Measurements from ENCODE around the gene LRTM2.

LRTM2 gene

DNA sequence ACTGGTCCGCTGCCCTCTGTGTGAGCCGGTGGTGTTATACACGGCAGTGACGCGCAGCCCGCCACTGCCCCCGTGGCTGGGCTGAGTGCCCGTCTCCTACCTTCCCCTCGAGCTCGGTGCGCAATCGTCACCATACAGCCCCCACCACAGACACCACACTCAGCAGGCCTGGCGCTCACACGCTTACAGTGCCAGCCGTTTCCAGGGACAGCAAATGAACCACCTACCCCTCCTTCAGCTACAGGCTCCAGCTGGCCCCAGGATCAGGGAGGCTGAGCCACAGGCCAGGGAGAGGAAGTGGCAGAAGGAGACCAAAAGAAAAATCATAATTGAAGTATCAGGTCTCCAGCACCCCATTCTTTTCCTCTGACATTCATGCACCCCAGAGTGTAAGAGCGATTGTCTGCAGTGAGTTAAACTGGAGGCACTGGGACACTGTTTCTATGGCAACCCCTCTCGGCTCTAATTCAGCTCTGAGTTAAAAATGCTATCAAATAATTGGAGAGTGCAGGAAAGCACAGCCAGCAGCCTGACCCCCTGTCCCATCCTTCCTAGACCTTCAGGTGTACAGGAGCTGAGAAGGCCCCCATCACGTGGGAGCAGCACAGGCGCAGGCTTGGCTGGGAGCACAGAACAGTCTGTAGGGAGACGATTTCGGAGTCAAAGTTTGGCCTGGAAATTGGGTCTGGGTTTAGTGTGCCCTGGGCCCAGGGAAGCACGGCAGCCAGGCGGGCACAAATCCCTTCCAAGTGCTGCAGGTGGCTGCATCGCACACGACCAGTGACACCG lies 18.0 kb downstream of the LRTM2 start:
- no peak for TF ChIP-seq FOXP2 (optimal IDR thresholded peaks at IDR 0.05; ENCODE audit: borderline replicate concordance, extremely low read depth, extremely low read length, insufficient read depth)
- TF ChIP-seq SIN3A (IDR thresholded peaks at IDR 0.05; ENCODE audit: borderline replicate concordance, insufficient read depth, low read length) = no peak
- no peak for TF ChIP-seq POLR2AphosphoS5 (IDR thresholded peaks at IDR 0.05; ENCODE audit: low read depth, low read length)
- TF ChIP-seq, protein P1, sequence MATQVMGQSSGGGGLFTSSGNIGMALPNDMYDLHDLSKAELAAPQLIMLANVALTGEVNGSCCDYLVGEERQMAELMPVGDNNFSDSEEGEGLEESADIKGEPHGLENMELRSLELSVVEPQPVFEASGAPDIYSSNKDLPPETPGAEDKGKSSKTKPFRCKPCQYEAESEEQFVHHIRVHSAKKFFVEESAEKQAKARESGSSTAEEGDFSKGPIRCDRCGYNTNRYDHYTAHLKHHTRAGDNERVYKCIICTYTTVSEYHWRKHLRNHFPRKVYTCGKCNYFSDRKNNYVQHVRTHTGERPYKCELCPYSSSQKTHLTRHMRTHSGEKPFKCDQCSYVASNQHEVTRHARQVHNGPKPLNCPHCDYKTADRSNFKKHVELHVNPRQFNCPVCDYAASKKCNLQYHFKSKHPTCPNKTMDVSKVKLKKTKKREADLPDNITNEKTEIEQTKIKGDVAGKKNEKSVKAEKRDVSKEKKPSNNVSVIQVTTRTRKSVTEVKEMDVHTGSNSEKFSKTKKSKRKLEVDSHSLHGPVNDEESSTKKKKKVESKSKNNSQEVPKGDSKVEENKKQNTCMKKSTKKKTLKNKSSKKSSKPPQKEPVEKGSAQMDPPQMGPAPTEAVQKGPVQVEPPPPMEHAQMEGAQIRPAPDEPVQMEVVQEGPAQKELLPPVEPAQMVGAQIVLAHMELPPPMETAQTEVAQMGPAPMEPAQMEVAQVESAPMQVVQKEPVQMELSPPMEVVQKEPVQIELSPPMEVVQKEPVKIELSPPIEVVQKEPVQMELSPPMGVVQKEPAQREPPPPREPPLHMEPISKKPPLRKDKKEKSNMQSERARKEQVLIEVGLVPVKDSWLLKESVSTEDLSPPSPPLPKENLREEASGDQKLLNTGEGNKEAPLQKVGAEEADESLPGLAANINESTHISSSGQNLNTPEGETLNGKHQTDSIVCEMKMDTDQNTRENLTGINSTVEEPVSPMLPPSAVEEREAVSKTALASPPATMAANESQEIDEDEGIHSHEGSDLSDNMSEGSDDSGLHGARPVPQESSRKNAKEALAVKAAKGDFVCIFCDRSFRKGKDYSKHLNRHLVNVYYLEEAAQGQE (IDR thresholded peaks at IDR 0.05; ENCODE audit: insufficient read depth in 1 of 2, low read depth in 2 of 2, low read length in 2 of 2) = no peak
- no peak for TF ChIP-seq TAF1 (IDR thresholded peaks at IDR 0.05; ENCODE audit: borderline replicate concordance, insufficient read depth, low read length)

DNA sequence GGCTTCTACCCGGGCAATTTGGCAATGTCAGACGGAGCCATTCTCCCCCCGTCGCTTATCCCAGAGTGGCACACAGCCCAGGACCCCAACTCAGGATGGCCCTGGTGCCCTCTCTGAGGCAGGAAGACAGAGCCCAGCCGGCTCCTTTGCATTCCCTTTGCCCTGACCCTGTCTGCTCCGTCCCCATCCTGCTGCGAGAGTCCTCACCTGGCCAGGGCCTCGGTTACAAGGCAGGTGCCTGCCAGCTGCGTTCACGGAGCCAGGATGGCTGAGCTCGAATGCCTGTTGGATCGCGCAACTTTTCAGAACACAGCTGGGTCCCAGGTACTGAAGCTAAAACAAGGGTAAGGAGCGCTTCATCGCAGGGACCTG lies 18.6 kb downstream of the LRTM2 start:
- no peak for TF ChIP-seq FOXP2 (optimal IDR thresholded peaks at IDR 0.05; ENCODE audit: borderline replicate concordance, extremely low read depth, extremely low read length, insufficient read depth)
- TF ChIP-seq SIN3A (IDR thresholded peaks at IDR 0.05; ENCODE audit: borderline replicate concordance, insufficient read depth, low read length) = no peak
- no peak for TF ChIP-seq TAF1 (IDR thresholded peaks at IDR 0.05; ENCODE audit: borderline replicate concordance, insufficient read depth, low read length)
- no peak for TF ChIP-seq POLR2AphosphoS5 (IDR thresholded peaks at IDR 0.05; ENCODE audit: low read depth, low read length)
- TF ChIP-seq, protein P1 (IDR thresholded peaks at IDR 0.05; ENCODE audit: insufficient read depth in 1 of 2, low read depth in 2 of 2, low read length in 2 of 2) = no peak

DNA sequence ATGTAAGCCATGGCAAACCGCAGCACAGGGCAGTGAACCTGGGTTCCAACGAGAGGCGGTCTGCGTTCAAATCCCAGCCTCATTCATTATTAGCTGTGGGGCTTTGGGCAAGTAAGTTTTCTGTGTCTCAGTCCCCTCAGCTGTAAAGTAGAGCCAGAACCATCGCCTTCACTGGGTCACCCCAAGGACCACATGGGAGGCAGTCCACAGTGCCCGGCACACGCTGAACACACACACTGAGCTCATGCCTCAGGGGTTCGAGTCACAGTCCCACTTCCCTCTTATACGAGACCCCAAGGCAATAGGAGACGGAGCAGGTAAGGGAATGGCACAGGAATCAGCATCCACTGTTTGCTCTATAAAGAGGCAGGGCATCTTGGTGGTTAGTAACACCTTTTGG lies 19.1 kb downstream of the LRTM2 start:
- TF ChIP-seq, protein P1 (IDR thresholded peaks at IDR 0.05; ENCODE audit: insufficient read depth in 1 of 2, low read depth in 2 of 2, low read length in 2 of 2) = no peak
- no peak for TF ChIP-seq TAF1 (IDR thresholded peaks at IDR 0.05; ENCODE audit: borderline replicate concordance, insufficient read depth, low read length)
- no peak for TF ChIP-seq SIN3A (IDR thresholded peaks at IDR 0.05; ENCODE audit: borderline replicate concordance, insufficient read depth, low read length)
- no peak for TF ChIP-seq POLR2AphosphoS5 (IDR thresholded peaks at IDR 0.05; ENCODE audit: low read depth, low read length)
- no peak for TF ChIP-seq FOXP2 (optimal IDR thresholded peaks at IDR 0.05; ENCODE audit: borderline replicate concordance, extremely low read depth, extremely low read length, insufficient read depth)

DNA sequence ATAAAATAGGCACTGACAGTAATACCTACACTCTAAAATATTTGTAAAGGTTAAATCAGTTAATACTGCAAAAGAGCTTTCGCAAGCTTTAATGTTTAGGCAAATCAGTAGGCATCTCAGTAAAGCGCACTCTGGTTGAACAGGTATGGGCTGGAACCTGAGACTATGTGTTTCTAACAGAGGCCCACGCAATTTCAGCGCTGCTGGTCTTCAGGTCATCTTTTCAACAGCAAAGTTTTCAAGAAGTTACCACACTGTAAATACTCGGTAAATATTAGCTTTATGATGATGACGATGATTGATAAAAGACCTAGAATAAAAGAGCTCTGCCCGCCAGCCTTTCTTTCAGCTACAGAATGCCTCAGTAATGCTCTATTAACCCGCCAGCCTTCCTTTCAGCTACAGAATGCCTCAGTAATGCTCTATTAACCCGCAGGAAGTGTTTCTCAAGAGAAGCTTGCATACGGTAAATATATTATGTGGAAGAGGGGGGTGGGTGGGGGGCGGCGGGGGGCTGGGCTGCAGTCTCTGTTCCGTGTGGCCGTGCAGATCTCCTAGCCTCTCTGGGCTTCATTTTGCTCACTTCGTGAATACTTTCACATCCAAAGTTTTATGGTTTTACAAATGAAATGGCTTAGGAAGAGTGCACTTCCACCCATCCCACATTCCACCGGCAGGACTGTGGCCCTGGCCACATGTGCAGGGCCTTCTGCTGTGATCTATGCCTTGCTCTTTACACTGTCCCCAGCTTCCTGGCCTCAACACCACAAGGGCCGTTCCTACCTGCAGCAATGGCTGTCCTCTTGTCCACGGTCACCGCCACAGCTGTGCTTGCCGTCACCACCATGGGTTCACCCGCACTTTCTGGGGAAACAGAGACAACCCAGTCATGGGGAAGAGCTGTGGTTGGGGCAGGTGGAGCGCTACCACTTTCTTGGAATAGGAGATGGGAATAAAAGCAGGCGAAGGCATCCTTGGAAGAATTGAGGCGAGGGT lies 19.9 kb downstream of the LRTM2 start:
- TF ChIP-seq FOXP2 (optimal IDR thresholded peaks at IDR 0.05; ENCODE audit: borderline replicate concordance, extremely low read depth, extremely low read length, insufficient read depth) (no peak), TAF1 (IDR thresholded peaks at IDR 0.05; ENCODE audit: borderline replicate concordance, insufficient read depth, low read length) (no peak)
- TF ChIP-seq, protein P1 (IDR thresholded peaks at IDR 0.05; ENCODE audit: insufficient read depth in 1 of 2, low read depth in 2 of 2, low read length in 2 of 2) = no peak

Data from PFSK-1 (cell line).